Activated T-cell treated with anti-CD3 and anti-CD28 coated beads, Interleukin-2, amount 50 U/mL, for 48 hours (primary cell): ENCODE measurements around the gene DET1.
"Not testable (repeated sequence)": the region's sequence is repeated elsewhere in the genome, so short reads cannot be mapped to it uniquely, and the experiment has no call there.

Experiments used
- DNase-seq, 2 experiments: peaks; one replicate each; pipeline ENCODE4 v3.0.0-alpha.2; 2020

DET1 gene

DNA sequence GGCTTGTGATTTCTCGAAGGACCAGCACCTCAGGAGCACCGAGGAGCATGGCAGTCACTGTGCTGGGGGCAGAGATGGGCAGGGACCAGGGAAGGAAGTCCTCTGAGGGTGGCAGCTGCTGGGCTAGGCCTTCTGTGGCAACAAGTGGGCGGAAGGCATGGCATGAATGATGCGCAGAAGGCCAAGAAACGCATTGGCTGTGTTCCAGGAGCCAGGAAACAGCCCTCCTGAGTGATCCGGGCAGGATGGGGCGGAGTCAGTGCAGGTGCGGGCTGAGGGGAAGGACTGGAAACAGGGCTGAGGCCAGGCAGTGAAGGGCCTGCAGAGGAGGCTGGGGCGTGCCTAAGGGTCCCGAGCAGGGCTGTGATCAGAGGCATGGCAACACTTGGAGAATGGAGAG lies 55.3 kb downstream of the DET1 start:
- no peak for DNase-seq

- no peak for DNase-seq
Measured at GRCh38 chr15:88490036-88490435, 56.4 kb downstream of the DET1 start.

- no peak for DNase-seq
Measured at GRCh38 chr15:88489321-88489720, 57.2 kb downstream of the DET1 start.

- DNase-seq, result no peak
Measured at GRCh38 chr15:88487796-88488523, 58.5 kb downstream of the DET1 start.

GRCh38 chr15:88487178-88487795 lies 59.2 kb downstream of the DET1 start:
- no peak for DNase-seq

DNA sequence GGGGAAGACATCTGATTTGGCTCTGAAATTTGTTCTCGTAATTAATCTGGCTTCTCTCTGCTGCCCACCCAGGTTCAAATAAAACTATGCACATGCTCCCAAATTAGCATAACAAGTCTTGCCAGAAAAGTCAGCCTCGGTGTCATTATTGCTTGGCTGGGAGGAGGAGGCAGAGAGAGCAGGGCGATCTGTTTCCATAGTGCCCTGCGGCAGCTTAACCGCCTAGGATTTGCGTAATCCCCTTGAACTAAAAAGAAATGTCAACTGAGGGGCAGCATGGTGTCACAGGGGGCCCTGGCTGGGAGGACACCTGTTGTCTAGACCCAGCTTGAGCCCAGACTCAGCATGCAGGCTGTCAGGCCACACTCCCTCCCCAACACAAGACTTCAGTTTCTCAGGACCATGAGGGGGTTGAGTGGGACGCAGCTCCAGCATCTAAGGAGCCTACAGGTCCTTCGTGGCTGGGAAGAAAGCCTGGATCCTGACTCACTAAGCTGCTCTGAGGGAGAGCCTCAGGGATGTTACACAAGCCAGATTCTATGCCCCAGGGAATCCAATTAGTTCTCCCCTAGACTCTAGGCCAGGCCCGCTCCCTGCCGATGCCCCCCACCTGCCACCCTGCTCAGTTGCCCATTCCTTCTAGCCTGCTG lies 61.7 kb downstream of the DET1 start:
- DNase-seq, result no peak

DNA sequence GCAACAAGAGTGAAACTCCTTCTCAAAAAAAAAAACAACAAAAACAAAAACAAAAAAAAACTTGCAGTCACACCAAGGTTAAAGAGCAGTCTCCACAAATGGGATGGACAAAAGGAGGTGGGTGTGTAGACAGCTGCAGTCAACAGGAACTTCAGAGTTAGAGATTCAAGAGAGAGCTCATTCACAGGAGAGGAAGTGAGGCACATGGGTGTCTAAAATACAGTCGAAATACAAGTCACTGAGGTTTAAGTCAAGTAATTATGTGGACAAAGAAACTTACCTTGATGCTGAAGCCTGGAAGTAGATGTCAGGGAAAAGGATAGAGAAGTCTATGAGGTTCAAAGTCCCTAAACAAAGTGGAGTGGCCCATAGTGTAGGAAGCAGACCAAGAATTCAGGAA lies 64.2 kb downstream of the DET1 start:
- no peak for DNase-seq

DNA sequence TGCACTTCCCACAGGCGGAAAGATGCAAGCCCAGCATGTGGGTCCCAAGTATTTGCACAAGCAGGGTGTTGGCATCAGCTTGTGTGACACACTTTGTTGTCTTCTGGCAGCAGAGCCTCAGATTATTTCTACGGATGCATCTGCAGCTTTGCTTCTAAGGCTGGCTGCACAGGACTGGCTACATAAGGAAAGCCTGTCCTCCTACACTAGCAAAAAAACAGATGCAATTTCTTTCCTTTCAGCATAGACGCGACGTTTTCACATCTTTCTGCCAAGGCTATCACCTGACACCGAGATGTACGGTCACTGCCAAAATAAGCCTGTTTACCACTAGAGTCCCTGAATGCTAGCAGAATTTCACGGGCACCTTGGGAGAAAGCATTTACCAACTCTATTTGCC lies 65.5 kb downstream of the DET1 start:
- DNase-seq, result no peak

DNA sequence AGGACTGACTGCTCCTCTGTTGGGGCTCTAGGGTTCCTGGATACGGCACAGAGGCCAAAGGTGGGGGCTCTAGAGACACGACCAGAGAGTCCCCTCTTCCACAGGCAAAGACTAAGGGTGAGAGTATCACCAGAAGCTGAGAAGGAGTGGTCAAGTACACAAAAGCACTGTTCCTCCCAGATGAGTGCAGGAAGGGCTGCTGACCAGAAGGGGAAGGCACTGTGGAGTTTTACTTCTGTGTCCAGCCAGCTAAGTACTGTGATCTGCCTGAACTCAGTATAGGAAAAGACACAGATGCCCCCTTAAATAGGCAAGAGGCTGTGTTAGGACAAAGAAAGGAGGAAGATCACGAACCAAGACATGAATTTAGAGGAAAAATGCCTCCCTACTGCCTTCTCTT lies 67.3 kb downstream of the DET1 start:
- DNase-seq, result no peak

- no peak for DNase-seq
Measured at GRCh38 chr15:88477904-88478303, 68.6 kb downstream of the DET1 start.

- no peak for DNase-seq
Measured at GRCh38 chr15:88477126-88477525, 69.4 kb downstream of the DET1 start.

DNA sequence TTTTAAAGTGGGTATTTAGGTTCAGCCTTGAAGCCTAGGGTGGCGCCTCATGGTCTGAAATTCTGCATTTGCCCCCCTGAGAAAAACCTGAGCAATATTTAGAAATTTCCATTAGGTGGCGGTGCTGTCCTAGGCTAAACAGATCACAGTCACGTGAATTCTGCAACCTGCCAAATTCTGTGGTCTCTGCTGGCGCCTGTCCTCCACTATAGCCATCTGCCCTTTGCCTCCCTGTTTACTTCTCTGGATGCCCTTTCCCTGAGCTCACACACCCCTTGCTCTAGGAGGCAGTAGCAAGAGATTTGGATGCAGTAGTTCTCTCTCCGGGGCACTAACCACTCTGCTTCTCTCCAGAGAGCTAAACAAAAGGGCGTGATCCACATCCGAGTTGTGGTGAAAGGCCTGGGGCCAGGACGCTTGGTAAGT lies 69.8 kb downstream of the DET1 start:
- peak in 1 of 2 experiments; percentile 26 for DNase-seq

- DNase-seq, result not testable (repeated sequence)
Measured at GRCh38 chr15:88473661-88474293, 72.7 kb downstream of the DET1 start.

- DNase-seq, result no peak
Measured at GRCh38 chr15:88472225-88472624, 74.3 kb downstream of the DET1 start.

DNA sequence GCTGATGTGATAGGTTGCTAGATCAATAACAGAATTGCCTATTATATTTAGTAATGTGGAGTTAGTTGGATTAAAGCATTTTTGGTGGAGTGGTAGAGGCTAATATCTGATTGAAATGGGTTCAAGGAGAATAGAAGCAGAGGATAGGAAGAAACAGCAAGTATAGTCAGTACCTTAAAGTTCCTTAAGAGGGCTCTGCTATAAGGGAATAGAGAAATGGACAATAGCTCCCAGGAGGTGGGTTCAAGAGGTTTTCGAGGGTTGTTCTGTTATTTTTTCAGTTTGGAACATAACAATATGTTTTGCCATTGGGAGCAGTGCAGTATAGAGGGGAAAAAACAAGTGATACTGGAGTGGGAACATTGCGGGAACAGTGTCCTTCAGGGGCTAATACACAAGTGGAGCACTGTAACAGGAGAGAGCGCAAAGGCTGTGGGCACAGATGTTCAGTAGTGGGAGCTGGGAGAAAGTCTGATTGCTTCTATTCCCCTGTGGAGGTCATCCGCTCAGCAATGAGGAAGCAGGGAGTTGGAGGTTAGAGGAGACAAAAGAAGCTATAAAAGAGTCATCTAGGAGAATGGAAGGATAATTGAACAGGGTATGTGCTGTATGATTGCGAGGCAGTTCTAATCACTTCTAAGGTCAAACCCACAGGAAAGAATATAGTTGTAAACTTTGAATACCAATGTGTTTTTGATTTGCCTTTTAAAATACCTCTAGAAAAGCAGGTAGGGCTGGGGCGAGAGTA lies 75.7 kb downstream of the DET1 start:
- no peak for DNase-seq

DNA sequence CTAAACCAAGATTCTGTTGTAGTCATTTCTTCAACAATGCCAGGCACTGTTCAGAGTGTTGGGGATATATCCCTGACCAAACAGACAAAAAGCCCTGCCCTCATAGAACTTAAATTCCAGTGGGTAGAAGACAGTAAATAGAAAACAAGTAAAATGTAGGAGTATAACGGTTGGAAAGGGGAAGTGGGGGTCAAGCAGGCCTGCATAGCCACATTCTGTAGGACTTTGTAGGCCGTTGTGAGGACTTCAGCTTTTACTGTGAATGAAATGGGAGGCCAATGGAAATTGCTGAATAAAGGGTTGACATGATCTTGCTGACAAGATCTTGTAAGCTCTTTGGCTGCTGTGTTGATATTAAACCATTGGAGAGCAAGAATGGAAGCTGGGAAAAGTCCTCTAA lies 77.2 kb downstream of the DET1 start:
- no peak for DNase-seq

DNA sequence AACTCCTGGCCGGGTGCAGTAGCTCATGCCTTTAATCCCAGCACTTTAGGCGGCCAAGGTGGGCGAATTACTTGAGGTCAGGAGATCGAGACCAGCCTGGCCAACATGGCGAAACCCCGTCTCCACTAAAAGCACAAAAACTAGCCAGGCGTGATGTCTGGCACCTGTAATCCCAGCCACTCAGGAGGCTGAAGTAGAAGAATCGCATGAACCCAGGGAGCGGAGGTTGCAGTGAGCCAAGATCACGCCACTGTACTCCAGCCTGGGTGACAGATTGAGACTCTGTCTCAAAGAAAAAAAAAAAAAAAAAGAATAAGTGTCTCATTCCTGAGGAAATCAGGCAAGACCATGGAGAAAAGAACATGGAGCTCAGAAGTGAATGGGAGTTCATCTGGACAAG lies 77.8 kb downstream of the DET1 start:
- not testable (repeated sequence) for DNase-seq

DNA sequence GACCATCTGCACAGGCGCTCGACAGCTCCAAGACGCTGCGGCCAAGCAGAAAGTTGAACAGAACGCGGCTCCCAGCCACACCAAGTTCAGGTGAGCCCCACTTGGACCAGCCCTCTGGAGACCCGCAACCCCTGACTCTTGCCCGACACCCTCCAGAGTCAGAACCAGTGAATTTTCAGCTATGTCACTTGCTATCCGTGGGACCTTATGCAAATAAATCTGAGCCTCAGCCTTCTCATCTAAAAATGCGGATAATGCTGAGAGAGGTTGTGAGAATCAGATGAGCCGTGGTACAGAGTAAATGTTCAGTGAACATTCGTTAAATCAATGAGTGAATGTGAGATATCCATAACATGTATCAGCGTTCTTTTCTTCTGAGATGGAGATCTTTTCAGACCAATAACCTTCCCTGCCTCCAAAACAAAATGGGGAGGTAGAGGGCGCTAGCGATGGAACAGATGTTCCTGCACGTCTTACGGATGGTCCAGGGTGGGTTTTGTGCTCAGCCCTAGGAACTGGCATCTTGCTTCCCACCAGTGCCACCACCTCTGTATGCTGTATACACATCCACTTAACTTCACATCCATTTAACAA lies 78.4 kb downstream of the DET1 start:
- no peak for DNase-seq

- peak; percentile 93 for DNase-seq
Measured at GRCh38 chr15:88467073-88467934, 79.2 kb downstream of the DET1 start, which contains the start of the genes MRPL46 and MRPS11. TSS of gene MRPL46 (minus strand) at chr15:88467388. CDS start at chr15:88467377, 11 bp downstream. TSS of gene MRPS11 (plus strand) at chr15:88467708. CDS start at chr15:88467718, 10 bp downstream.

DNA sequence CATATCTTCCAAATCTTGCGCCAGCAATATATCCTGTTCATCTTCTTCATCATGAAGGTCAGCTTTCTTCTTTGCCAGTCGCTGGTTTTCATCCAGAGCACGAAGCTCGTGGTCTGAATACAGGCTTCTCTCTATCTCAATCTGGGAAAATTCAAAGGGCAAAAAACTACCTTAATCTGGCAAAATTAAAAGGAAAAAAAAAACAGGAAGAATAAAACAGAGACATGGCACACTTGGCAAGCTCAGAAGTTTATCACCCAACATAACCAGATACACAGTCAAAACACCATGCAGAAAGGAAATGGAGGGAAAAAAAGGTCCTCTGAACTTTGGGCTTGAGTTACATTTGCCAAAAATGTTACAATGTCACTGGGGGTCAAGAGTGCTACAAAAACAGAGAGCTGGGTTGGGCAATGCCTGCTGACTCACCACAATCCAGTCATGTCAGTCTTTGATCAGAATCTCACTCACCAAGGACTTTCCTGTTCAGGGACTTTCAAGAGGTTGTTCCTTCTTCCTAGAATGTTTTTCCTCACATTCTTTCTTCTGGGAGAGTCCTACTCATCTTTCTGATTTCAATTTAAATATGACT lies 80.8 kb downstream of the DET1 start:
- peak; percentile 35 to 59 for DNase-seq
